Astrocyte (in vitro differentiated cells and primary cell): Measurements from ENCODE around the gene ZDHHC22. TPM values are rescaled to one million over a fixed set of nuclear protein-coding genes. Genes with fewer than 3 reads are reported as not detected.

Experiments used
- DNase-seq: peaks from one replicate; pipeline ENCODE4 v3.0.0-alpha.2; 2010; ENCODE audit warnings: low read depth
- FAIRE-seq: peaks from 2 replicates; lab custom pipeline; 2011; peaks lifted over from hg19 to GRCh38; lab: Jason Lieb, UNC
- H2AFZ ChIP-seq: 2 replicates; pipeline ENCODE4 v1.6.0; 2012; ENCODE audit warnings: low read depth, low read length, inconsistent platforms
- H3K27ac ChIP-seq: 2 replicates; pipeline ENCODE4 v1.5.1; 2011; ENCODE audit warnings: low read depth, low read length, inconsistent platforms
- H3K27me3 ChIP-seq: 2 replicates; pipeline ENCODE4 v1.6.0; 2011; ENCODE audit warnings: low read length, inconsistent platforms; ENCODE audit not compliant: insufficient read depth
- H3K36me3 ChIP-seq: 2 replicates; pipeline ENCODE4 v1.5.1; 2011; ENCODE audit warnings: low read length, inconsistent platforms; ENCODE audit not compliant: insufficient read depth
- H3K4me1 ChIP-seq: 2 replicates; pipeline ENCODE4 v1.5.1; 2011; ENCODE audit warnings: low read length, inconsistent platforms; ENCODE audit not compliant: insufficient read depth
- H3K4me2 ChIP-seq: 2 replicates; pipeline ENCODE4 v1.6.0; 2012; ENCODE audit warnings: low read length, inconsistent platforms
- H3K4me3 ChIP-seq: 2 replicates; pipeline ENCODE4 v1.5.1; 2011; ENCODE audit warnings: low read depth, mild to moderate bottlenecking, low read length, inconsistent platforms; ENCODE audit not compliant: insufficient read depth
- H3K79me2 ChIP-seq: 2 replicates; pipeline ENCODE4 v1.6.0; 2012; ENCODE audit warnings: mild to moderate bottlenecking, low read length, inconsistent platforms; ENCODE audit not compliant: insufficient read depth
- H3K9ac ChIP-seq: 2 replicates; pipeline ENCODE4 v1.6.0; 2012; ENCODE audit warnings: mild to moderate bottlenecking, low read length, inconsistent platforms
- H3K9me3 ChIP-seq: 2 replicates; pipeline ENCODE4 v1.5.1; 2012; ENCODE audit warnings: low read depth, mild to moderate bottlenecking, low read length, inconsistent platforms; ENCODE audit not compliant: insufficient read depth
- H4K20me1 ChIP-seq: 2 replicates; pipeline ENCODE4 v1.6.0; 2012; ENCODE audit warnings: low read length, inconsistent platforms; ENCODE audit not compliant: insufficient read depth
- H3K27ac Mint-ChIP-seq: one replicate; pipeline ENCODE4 v1.8.0; 2021; ENCODE audit warnings: mild to moderate bottlenecking, mixed read lengths; ENCODE audit not compliant: unreplicated experiment
- H3K27me3 Mint-ChIP-seq: one replicate; pipeline ENCODE4 v1.8.0; 2021; ENCODE audit warnings: low read depth, mixed read lengths; ENCODE audit not compliant: unreplicated experiment
- H3K36me3 Mint-ChIP-seq: one replicate; pipeline ENCODE4 v1.8.0; 2021; ENCODE audit warnings: low read depth, mixed read lengths; ENCODE audit not compliant: unreplicated experiment
- H3K4me1 Mint-ChIP-seq: one replicate; pipeline ENCODE4 v1.8.0; 2021; ENCODE audit warnings: low read depth, mixed read lengths; ENCODE audit not compliant: unreplicated experiment
- H3K4me3 Mint-ChIP-seq: one replicate; pipeline ENCODE4 v1.8.0; 2021; ENCODE audit warnings: mild to moderate bottlenecking, moderate library complexity, mixed read lengths; ENCODE audit not compliant: unreplicated experiment
- H3K9me3 Mint-ChIP-seq: one replicate; pipeline ENCODE4 v1.8.0; 2021; ENCODE audit warnings: mild to moderate bottlenecking, mixed read lengths; ENCODE audit not compliant: unreplicated experiment
- EZH2 ChIP-seq: IDR thresholded peaks from 2 replicates; pipeline ENCODE4 v1.6.1; 2012; ENCODE audit warnings: mild to moderate bottlenecking, low read length, inconsistent platforms; ENCODE audit not compliant: insufficient read depth
- total RNA-seq: library from RNA; stranded (reverse); gene quantifications from 2 replicates; pipeline ENCODE4 v1.2.1, GENCODE V29; 2021
- TF ChIP-seq, protein P1 (sequence below): IDR thresholded peaks from 2 replicates; pipeline ENCODE4 v1.5.1; 2011; ENCODE audit warnings: low read depth, mild to moderate bottlenecking, inconsistent platforms, low read length, moderate library complexity; ENCODE audit not compliant: insufficient read depth

Gene ZDHHC22
- total RNA-seq, 1 donor from 2014 or later = 0.52 TPM

DNA sequence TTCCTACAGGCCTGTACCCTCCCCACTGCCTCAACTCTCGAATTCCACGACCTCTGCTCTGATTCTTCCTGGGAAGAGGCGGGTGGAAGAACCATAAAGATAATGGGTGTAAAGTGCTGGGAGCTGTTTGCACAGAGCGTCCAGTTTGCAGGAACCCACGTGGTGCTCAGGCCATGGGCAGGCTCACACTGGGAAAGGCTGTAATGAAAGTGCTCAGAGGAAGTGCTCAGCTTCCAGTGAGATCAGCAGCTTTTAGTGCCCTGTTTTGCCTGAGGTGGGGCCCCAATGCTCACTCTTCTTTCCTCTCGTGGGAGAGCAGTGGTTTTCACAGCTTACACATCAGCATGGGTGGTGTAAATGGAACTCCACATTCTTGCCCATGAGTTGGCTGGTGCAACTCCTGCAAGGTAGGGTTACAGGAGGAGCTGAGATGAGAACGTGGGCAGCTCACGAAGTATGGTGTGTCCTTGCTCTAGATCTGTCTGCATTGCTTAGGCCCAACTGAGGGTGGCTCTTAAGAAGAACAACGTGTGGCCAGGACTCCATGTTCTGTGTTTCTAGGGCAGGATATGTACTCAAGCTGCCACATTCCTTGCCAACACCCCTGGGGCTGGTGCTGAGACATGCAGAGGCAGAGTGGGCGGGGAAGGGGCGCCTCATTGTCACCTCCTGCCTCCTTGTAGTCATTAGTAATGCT is 43.0 kb upstream of the ZDHHC22 start:
- H3K36me3 Mint-ChIP-seq = peaks cover 1% of the 10 kb centered on the region
- Histone ChIP-seq H2AFZ (no peak overlapping the region), H3K9ac (no peak overlapping the region), H4K20me1 (no peaks in the 10 kb centered on the region), H3K27me3 (peaks cover 3% of the 10 kb centered on the region), H3K4me2 (no peak overlapping the region), H3K4me1 (peaks cover 13% of the 10 kb centered on the region), H3K9me3 (no peaks in the 10 kb centered on the region), H3K27ac (no peak overlapping the region), H3K4me3 (no peak overlapping the region), H3K79me2 (no peaks in the 10 kb centered on the region), H3K36me3 (no peaks in the 10 kb centered on the region)
- FAIRE-seq (no peak), DNase-seq (no peak)
- peaks cover 2% of the 10 kb centered on the region for H3K9me3 Mint-ChIP-seq
- H3K4me3 Mint-ChIP-seq = no peak overlapping the region
- no peak overlapping the region for H3K27ac Mint-ChIP-seq
- peaks cover 9% of the 10 kb centered on the region for H3K4me1 Mint-ChIP-seq
- TF ChIP-seq EZH2 = no peak
- TF ChIP-seq, protein P1, sequence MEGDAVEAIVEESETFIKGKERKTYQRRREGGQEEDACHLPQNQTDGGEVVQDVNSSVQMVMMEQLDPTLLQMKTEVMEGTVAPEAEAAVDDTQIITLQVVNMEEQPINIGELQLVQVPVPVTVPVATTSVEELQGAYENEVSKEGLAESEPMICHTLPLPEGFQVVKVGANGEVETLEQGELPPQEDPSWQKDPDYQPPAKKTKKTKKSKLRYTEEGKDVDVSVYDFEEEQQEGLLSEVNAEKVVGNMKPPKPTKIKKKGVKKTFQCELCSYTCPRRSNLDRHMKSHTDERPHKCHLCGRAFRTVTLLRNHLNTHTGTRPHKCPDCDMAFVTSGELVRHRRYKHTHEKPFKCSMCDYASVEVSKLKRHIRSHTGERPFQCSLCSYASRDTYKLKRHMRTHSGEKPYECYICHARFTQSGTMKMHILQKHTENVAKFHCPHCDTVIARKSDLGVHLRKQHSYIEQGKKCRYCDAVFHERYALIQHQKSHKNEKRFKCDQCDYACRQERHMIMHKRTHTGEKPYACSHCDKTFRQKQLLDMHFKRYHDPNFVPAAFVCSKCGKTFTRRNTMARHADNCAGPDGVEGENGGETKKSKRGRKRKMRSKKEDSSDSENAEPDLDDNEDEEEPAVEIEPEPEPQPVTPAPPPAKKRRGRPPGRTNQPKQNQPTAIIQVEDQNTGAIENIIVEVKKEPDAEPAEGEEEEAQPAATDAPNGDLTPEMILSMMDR = no peak
- H3K27me3 Mint-ChIP-seq = peaks cover 18% of the 10 kb centered on the region

DNA sequence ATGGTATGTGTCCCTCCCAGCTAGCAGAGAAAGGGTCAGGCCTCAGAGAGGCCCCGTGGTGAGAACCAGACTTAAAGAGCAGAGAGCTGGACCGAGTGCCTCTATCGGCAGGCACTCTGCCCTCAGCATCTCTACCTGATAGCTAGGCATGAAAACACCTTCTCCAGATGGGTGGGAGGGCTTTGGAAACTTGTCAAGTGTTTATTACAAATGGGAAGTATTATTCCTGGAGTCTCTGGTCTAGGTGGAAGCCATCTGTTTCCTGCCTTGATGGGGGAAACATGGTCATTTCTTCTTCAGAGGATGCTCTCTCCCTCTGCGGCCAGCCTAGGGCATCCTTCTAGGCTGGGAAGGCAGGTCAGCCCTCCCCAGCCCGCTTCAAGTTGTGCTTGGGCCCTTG is 42.3 kb upstream of the ZDHHC22 start:
- Mint-ChIP-seq H3K4me3 (no peak overlapping the region), H3K27ac (no peak overlapping the region), H3K4me1 (peaks cover 9% of the 10 kb centered on the region), H3K36me3 (peaks cover 1% of the 10 kb centered on the region), H3K9me3 (peaks cover 2% of the 10 kb centered on the region), H3K27me3 (peaks cover 17% of the 10 kb centered on the region)
- Histone ChIP-seq H3K9ac (no peak overlapping the region), H3K4me3 (no peak overlapping the region), H3K27ac (no peak overlapping the region), H3K36me3 (no peaks in the 10 kb centered on the region), H3K9me3 (no peaks in the 10 kb centered on the region), H3K79me2 (no peaks in the 10 kb centered on the region), H2AFZ (no peak overlapping the region), H4K20me1 (no peaks in the 10 kb centered on the region), H3K4me2 (no peak overlapping the region), H3K4me1 (peaks cover 13% of the 10 kb centered on the region), H3K27me3 (peaks cover 3% of the 10 kb centered on the region)
- TF ChIP-seq EZH2 = no peak
- DNase-seq (no peak), FAIRE-seq (no peak)

DNA sequence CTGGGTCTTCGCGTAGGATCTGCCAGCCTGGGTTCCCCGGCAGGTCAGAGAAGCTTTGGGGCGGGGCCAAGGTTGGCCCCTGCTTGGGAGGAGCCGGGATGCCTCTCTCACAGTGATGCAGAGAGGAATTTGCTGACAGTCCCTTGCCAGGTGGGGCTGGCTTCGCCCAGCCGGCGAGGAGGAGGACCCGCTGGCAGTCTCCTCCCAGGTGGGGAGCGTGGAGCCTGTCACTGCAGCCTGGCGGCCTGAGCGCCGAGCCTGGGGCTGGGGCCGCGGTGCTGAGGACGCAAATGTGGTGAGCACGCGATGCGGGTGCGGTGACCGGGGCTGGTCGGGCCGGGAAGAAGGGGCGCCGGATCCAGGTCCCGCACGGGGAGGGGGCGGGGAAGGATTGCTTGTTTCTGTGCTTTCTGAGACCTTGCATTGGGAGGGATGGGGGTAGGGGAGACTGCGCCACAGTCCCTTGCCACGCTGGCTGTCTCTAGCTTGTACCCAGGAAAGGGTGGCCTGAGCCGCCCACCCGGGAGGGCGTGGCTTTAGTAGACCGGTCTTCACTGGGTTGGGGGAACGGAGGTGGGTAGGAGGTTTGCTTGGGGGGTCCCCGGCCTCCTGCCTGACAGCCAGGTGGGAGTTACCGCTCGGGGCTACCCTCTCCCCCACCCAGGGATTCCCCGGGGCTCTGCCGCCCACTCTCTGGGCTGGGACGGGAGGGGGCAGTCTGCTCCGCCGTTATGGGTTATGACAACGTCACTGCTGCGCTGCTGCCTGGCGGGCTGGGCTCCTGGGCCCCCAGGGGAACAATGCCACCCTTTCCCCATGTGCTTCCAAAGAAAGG is 40.2 kb upstream of the ZDHHC22 start, which contains the start of gene TMEM63C:
Gene TMEM63C (plus strand): TSS at position 196 of the 835 bp plus-strand sequence. CDS start 37,016 bp downstream, outside the sequence.
- Mint-ChIP-seq H3K4me3 (peak within 1 kb of the TSS; percentile 84), H3K36me3 (peaks cover 1% of the 10 kb centered on the region), H3K4me1 (peaks cover 2% of the 10 kb centered on the region), H3K27me3 (peaks cover 20% of the 10 kb centered on the region), H3K9me3 (peaks cover 2% of the 10 kb centered on the region), H3K27ac (peak within 1 kb of the TSS; percentile 66)
- Histone ChIP-seq H3K9me3 (no peaks in the 10 kb centered on the region), H4K20me1 (no peaks in the 10 kb centered on the region), H3K36me3 (no peaks in the 10 kb centered on the region), H2AFZ (peak within 1 kb of the TSS; percentile 80), H3K4me1 (peaks cover 3% of the 10 kb centered on the region), H3K4me3 (peak within 1 kb of the TSS; percentile 54), H3K9ac (peak within 1 kb of the TSS; percentile 45), H3K27ac (no peak within 1 kb of the TSS), H3K79me2 (no peaks in the 10 kb centered on the region), H3K27me3 (peaks cover 3% of the 10 kb centered on the region), H3K4me2 (peak within 1 kb of the TSS; percentile 83)
- no peak for TF ChIP-seq EZH2
- TF ChIP-seq, protein P1 = no peak
- peak; percentile 10 for DNase-seq
- no peak for FAIRE-seq
